Fibroblast of pulmonary artery (primary cell): ENCODE results near the gene TSPAN14.

Source experiments
- DNase-seq: peaks from one replicate; pipeline ENCODE4 v3.0.0-alpha.2; 2010; ENCODE audit warnings: low read depth
- H3K4me3 ChIP-seq: replicated peaks from 2 replicates; pipeline ENCODE4 v1.5.1; 2011; ENCODE audit warnings: low read depth, mild to moderate bottlenecking, control low read depth, low read length, moderate library complexity
- CTCF ChIP-seq: IDR thresholded peaks from 2 replicates; pipeline ENCODE4 v1.5.1; 2011; ENCODE audit warnings: mild to moderate bottlenecking, control low read depth, low read length, inconsistent platforms; ENCODE audit errors: missing control alignments

TSPAN14 gene

GRCh38 chr10:80497187-80498077 is 43.3 kb downstream of the TSPAN14 start:
- DNase-seq, result peak; percentile 87
- TF ChIP-seq CTCF, result no peak
- H3K4me3 ChIP-seq, result no peak overlapping the region

- no peak for DNase-seq
- no peak for TF ChIP-seq CTCF
- H3K4me3 ChIP-seq, result no peak overlapping the region
These were observed 44.1 kb downstream of the TSPAN14 start for GRCh38 chr10:80498078-80498832.

GRCh38 chr10:80498833-80499741 is 45.0 kb downstream of the TSPAN14 start:
- TF ChIP-seq CTCF, result no peak
- H3K4me3 ChIP-seq, result no peak overlapping the region

GRCh38 chr10:80500572-80501380 is 46.7 kb downstream of the TSPAN14 start:
- DNase-seq, result peak; percentile 60
- no peak for TF ChIP-seq CTCF
- no peak overlapping the region for H3K4me3 ChIP-seq

More at GRCh38 chr10:80498833-80499741, 45.0 kb downstream of the TSPAN14 start:
- peak; percentile 98 for DNase-seq

GRCh38 chr10:80501381-80501912 is 47.3 kb downstream of the TSPAN14 start:
- TF ChIP-seq CTCF, result no peak
- no peak overlapping the region for H3K4me3 ChIP-seq
- DNase-seq, result no peak
